OCI-LY7 (cell line): ENCODE results near the gene SLC39A8. TPM values are rescaled to one million over a fixed set of nuclear protein-coding genes. Genes with fewer than 3 reads are reported as not detected.

Experiments used
- BruUV-seq: library from RNA; stranded (reverse); fragments of 400-500 nt; replicated peaks from 2 replicates; lab custom pipeline; 2021; lab: Mats Ljungman, UMichigan
- CTCF ChIA-PET: fragments of 300-600 bp; sonication (Branson Sonifier 250); formaldehyde crosslinking; loops from one replicate; lab custom pipeline; 2022; ENCODE audit warnings: antibody characterized with exemption; ENCODE audit not compliant: unreplicated experiment; lab: Charles Lee
- POLR2A ChIA-PET: fragments of 300-600 bp; sonication (Branson Sonifier 250); formaldehyde crosslinking; loops from one replicate; lab custom pipeline; 2022; ENCODE audit warnings: antibody characterized with exemption; lab: Charles Lee
- DNase-seq: peaks from one replicate; pipeline ENCODE4 v3.0.0-alpha.2; 2015; ENCODE audit warnings: low spot score
- H2AFZ ChIP-seq: fragments of 200-600 bp; sonication (generic), shearing (Covaris generic); 2 replicates; pipeline ENCODE4 v1.6.1; 2014; ENCODE audit warnings: mild to moderate bottlenecking, antibody characterized with exemption, low read length, moderate library complexity
- H3K27ac ChIP-seq: fragments of 200-600 bp; sonication (generic); 2 replicates; pipeline ENCODE4 v1.5.1; 2014; ENCODE audit warnings: mixed run types, low read depth, mild to moderate bottlenecking, moderate library complexity, low read length, inconsistent platforms; ENCODE audit not compliant: poor library complexity, severe bottlenecking
- H3K36me3 ChIP-seq: fragments of 200-600 bp; sonication (generic); 2 replicates; pipeline ENCODE4 v1.6.1; 2014; ENCODE audit warnings: mild to moderate bottlenecking, antibody characterized with exemption, low read length, moderate library complexity, mixed read lengths; ENCODE audit not compliant: insufficient read depth
- H3K4me1 ChIP-seq: fragments of 200-600 bp; sonication (generic); 2 replicates; pipeline ENCODE4 v1.5.1; 2014; ENCODE audit warnings: mild to moderate bottlenecking, low read length; ENCODE audit not compliant: insufficient read depth, poor library complexity, severe bottlenecking
- H3K4me2 ChIP-seq: fragments of 200-600 bp; sonication (generic); 2 replicates; pipeline ENCODE4 v1.6.1; 2014; ENCODE audit warnings: mild to moderate bottlenecking, low read length
- H3K4me3 ChIP-seq: fragments of 200-600 bp; sonication (generic); 2 replicates; pipeline ENCODE4 v1.5.1; 2014; ENCODE audit warnings: mild to moderate bottlenecking, low read depth, low read length; ENCODE audit not compliant: poor library complexity, severe bottlenecking
- H3K79me2 ChIP-seq: fragments of 200-600 bp; sonication (generic); 2 replicates; pipeline ENCODE4 v1.6.1; 2016; ENCODE audit warnings: low read depth, mild to moderate bottlenecking, low read length, moderate library complexity, mixed read lengths; ENCODE audit not compliant: insufficient read depth
- H3K9me2 ChIP-seq: fragments of 200-600 bp; sonication (generic); 2 replicates; pipeline ENCODE4 v1.6.1; 2016; ENCODE audit warnings: mild to moderate bottlenecking, low read length, mixed read lengths; ENCODE audit not compliant: insufficient read depth
- H3K9me3 ChIP-seq: fragments of 200-600 bp; sonication (generic); 2 replicates; pipeline ENCODE4 v1.6.1; 2014; ENCODE audit warnings: mild to moderate bottlenecking, mixed run types, low read length, mixed read lengths
- H4K20me1 ChIP-seq: fragments of 200-600 bp; sonication (generic); 2 replicates; pipeline ENCODE4 v1.6.1; 2014; ENCODE audit warnings: mild to moderate bottlenecking, antibody characterized with exemption, low read length, moderate library complexity, mixed read lengths; ENCODE audit not compliant: insufficient read depth
- EZH2phosphoT487 ChIP-seq: fragments of 200-600 bp; sonication (generic); IDR thresholded peaks from 2 replicates; pipeline ENCODE4 v1.6.1; 2018; ENCODE audit warnings: low read depth, borderline replicate concordance, mild to moderate bottlenecking, mixed run types, antibody characterized with exemption, low read length, moderate library complexity, mixed read lengths
- intact Hi-C: fragments of 100-400 bp; cut with micrococcal nuclease; formaldehyde crosslinking; loops from one replicate; pipeline ENCODE4 v1.10.0; 2022; ENCODE audit not compliant: unreplicated experiment
- total RNA-seq, 2 experiments: library from RNA; depleted of rRNA in 1 of 2; stranded (reverse); fragments of >200 nt in 1 of 2; shearing (Covaris generic) in 1 of 2; gene quantifications; 2 replicates each; pipeline ENCODE4 v1.2.3, GENCODE V29; 2014 to 2022
- TF ChIP-seq, protein P1 (sequence below): fragments of 200-600 bp; sonication (generic); conservative IDR thresholded peaks from 2 replicates; pipeline ENCODE4 v1.5.1; 2014; ENCODE audit warnings: mild to moderate bottlenecking, antibody characterized with exemption, low read length, moderate library complexity, mixed read lengths

Gene SLC39A8
- total RNA-seq, 2 experiments from 2014 or later: 35.4 to 57.0 TPM

- POLR2A ChIA-PET: no interaction called here
- no peak for DNase-seq
- Histone ChIP-seq H2AFZ (no peak overlapping the region), H3K27ac (no peak overlapping the region), H3K4me2 (no peak overlapping the region), H3K4me3 (no peak overlapping the region), H3K4me1 (no peaks in the 10 kb centered on the region), H4K20me1 (peaks cover 7% of the 10 kb centered on the region), H3K9me3 (no peaks in the 10 kb centered on the region), H3K79me2 (peaks cover 30% of the 10 kb centered on the region), H3K36me3 (peaks cover 4% of the 10 kb centered on the region; the same call in 1 of the 2 replicates), H3K9me2 (no peaks in the 10 kb centered on the region)
- CTCF ChIA-PET: no interaction called here
- BruUV-seq: no TSS peak
- no peak for TF ChIP-seq EZH2phosphoT487
- TF ChIP-seq, protein P1, sequence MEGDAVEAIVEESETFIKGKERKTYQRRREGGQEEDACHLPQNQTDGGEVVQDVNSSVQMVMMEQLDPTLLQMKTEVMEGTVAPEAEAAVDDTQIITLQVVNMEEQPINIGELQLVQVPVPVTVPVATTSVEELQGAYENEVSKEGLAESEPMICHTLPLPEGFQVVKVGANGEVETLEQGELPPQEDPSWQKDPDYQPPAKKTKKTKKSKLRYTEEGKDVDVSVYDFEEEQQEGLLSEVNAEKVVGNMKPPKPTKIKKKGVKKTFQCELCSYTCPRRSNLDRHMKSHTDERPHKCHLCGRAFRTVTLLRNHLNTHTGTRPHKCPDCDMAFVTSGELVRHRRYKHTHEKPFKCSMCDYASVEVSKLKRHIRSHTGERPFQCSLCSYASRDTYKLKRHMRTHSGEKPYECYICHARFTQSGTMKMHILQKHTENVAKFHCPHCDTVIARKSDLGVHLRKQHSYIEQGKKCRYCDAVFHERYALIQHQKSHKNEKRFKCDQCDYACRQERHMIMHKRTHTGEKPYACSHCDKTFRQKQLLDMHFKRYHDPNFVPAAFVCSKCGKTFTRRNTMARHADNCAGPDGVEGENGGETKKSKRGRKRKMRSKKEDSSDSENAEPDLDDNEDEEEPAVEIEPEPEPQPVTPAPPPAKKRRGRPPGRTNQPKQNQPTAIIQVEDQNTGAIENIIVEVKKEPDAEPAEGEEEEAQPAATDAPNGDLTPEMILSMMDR: no peak
- intact Hi-C loops: no loop called here
Measured at GRCh38 chr4:102333787-102334186, 11.5 kb downstream of the SLC39A8 start.

DNA sequence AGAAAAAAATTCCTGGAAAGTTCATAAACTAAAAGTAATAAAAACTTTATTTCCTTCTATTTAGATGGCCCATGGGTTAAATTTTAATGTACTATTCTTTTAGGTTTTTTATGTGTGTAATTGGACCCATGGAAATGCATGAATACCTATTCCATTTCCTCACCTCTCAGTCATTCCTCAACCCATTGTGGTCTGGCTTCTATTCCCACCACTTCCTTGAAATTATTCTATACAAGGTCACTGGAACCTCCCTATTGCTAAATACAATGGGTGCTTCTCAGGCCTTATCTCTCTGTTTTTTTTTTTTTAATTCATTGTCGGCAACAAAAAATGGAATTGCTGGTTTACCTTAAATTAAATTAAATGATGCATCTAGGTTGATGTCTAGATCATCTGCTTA lies 17.2 kb downstream of the SLC39A8 start:
- Histone ChIP-seq H3K4me3 (no peak overlapping the region), H3K9me3 (no peaks in the 10 kb centered on the region), H3K36me3 (no peaks in the 10 kb centered on the region), H3K9me2 (no peaks in the 10 kb centered on the region), H2AFZ (no peak overlapping the region), H4K20me1 (peaks cover 4% of the 10 kb centered on the region; the same call in 1 of the 2 replicates), H3K27ac (no peak overlapping the region), H3K4me2 (no peak overlapping the region), H3K4me1 (peaks cover 11% of the 10 kb centered on the region), H3K79me2 (peaks cover 21% of the 10 kb centered on the region)
- TF ChIP-seq EZH2phosphoT487: no peak
- TF ChIP-seq, protein P1: no peak
- POLR2A ChIA-PET: no interaction called here
- CTCF ChIA-PET: no interaction called here
- no TSS peak for BruUV-seq
- intact Hi-C loops: no loop called here
- no peak for DNase-seq

DNA sequence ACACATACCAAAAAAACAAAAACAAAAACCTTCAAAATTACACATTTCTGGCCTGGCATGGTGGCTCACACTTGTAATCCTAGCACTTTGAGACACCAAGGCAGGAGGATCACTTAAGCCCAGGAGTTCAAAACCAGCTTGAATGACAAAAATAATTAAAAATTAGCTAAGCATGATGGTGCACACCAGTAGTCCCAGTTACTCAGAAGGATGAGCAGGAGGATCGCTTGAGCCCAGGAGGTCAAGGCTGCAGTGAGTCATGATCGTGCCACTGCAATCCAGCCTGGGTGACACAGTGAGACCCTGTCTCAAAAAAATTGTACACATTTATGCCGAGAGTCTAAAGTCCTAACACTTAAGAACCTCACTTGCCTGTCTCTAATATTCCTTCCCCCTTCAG lies 18.3 kb downstream of the SLC39A8 start:
- no peak overlapping the region for H3K4me3 ChIP-seq
- ChIA-PET CTCF (no interaction called here), POLR2A (interaction anchor here (0.7 kb wide), 1 partner anchor 19 kb away, joined by 3 read pairs; no protein-coding TSS in a partner anchor)
- peaks cover 13% of the 10 kb centered on the region for H3K4me1 ChIP-seq
- H2AFZ ChIP-seq: no peak overlapping the region
- intact Hi-C loops: no loop called here
- no TSS peak for BruUV-seq
- no peaks in the 10 kb centered on the region for H3K9me2 ChIP-seq
- H3K79me2 ChIP-seq: peaks cover 21% of the 10 kb centered on the region
- H3K4me2 ChIP-seq: no peak overlapping the region
- peaks cover 6% of the 10 kb centered on the region; the same call in 1 of the 2 replicates for H4K20me1 ChIP-seq
- H3K27ac ChIP-seq: no peak overlapping the region
- DNase-seq: no peak
- TF ChIP-seq, protein P1: no peak
- no peak for TF ChIP-seq EZH2phosphoT487
- no peaks in the 10 kb centered on the region for H3K36me3 ChIP-seq
- no peaks in the 10 kb centered on the region for H3K9me3 ChIP-seq
